Measurements from ENCODE around the gene ENC1.

Gene ENC1

DNA sequence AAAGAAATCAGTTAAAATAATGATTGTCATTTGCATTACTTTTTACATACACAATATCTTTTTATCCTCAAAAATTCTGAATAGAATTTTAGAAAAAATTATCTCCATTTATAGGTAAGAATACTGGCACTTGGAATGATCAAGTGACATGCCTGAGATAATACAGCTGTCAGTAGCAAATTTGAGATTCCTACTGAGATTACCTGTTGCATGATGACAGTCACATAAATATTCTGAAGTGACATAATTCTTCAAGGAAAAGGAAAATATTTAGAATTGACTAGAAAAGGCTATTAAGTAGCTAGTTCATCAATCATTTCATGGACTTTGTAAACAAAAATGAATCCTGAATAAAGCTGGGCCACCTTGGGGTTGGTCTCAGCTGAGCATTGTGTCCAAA, 15.2 kb upstream of the ENC1 start:
- no peak for DNase-seq

DNA sequence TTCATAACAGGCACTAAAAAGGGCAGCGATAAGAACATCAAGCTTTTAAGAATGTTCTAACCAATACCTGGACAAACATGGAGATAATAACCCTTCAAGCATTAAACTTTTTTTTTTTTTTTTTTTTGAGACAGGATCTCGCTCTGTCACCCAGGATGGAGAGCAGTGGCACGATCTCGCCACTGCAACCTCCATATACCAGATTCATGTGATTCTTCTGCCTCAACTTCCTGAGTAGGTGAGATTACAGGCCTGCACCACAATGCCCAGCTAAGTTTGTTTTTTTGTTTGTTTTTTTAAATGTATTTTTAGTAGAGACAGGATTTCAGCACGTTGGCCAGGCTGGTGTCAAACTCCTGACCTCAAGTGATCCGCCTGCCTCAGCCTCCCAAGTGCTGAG, 14.7 kb upstream of the ENC1 start:
- no peak for DNase-seq

GRCh38 chr5:74653991-74654390, 13.5 kb upstream of the ENC1 start:
- no peak for DNase-seq

DNA sequence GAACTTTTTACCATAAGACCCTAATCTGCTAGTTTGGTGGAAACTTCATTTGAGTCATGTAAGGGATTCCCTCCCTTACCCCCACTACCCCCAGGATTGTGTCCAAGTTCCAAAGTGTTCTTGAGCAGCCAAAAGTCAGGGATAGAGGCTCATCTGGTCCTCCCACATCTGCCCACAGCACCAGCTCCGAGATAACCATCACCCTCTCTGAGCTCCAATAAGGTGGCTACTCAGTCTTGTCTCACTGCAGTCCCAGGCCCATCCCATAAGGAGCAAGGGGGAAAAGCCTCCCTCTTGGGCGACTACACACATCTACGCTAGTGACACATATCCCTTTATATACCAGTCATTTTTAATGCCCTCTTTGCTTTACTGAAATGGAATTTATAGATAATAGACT, 12.0 kb upstream of the ENC1 start:
- DNase-seq, result no peak

DNA sequence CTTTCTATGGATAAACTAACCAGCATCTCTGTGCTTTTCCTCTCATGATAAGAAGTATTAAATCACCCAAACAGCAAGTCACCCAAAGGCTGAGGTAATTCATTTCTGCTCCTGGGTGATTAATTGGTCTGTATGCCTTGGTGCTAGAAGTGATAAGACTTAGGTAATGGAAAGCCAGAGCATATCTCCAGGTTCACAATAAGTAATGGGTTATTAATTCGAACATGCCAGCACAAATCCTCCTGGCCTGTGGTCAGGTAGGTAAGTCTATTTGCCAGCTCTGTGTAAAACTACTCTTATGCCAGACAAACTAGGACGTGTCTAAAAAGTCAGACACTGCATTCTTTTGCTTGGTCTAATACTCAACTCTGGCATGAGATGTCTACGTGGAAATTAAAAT, 11.2 kb upstream of the ENC1 start:
- no peak for DNase-seq

GRCh38 chr5:74649421-74649973, 9.0 kb upstream of the ENC1 start:
- no peak for DNase-seq

DNA sequence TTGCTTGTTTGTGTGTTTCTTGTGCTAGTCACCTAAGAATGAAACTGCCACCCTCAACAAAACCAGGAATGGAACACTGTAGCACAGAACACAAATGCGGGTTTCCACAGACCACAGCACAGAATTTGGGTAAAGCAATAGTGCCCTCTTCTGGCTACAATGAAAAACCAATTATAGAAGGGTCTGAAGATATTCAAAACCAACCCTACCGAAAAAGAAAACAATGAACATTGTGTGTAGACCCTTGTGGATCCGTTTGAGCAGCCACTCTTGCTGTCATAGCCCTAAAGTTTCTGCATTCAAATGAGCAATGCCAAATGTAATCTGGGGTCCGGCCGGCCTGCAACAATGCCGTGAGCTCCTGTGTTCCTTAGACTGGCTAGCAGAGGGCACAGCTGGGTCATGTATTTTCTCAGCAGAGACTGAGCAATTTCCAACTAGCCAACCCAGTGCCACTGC, 8.3 kb upstream of the ENC1 start:
- DNase-seq, result peak; percentile 61

DNA sequence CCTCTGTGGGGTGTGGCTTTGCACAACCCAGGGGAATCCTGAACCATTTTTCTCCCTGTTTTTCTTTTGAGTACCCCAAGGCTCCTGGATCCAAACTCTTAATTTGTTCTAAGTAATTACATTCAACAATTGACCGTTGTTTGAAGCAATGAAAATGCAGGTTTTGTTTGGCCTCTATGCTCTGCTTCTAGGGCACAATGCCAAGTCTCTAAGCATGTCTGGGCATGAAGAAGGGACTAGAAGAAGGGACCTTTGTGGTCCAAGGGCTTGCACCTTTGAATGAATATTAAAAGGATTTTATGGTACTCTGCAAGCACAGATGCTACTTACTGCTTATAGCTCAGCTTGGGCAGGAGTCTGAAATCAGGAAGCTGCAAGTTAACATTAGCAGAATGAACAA, 6.6 kb upstream of the ENC1 start:
- no peak for DNase-seq

DNA sequence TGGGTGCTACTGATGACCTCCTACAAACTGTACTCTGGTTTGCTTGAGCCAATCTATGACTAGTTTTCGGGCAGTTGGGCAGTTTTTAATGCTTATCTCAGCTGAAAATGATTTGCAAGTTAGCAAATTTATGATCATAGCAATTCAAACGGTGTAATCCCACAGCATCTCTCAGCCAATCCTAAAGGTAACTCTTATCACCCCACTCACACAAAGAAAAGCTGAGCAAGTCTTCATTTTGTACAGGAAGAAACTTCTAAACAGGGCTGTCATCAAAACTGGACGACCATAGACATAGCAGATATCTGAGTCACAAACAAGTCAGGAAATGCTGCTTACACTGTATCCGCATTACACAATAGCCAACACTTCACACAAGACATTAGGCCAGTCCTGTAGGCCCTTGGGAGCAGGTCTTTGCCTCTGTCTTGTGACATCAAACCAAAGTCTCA, 2.6 kb upstream of the ENC1 start:
- DNase-seq, result peak; percentile 91

DNA sequence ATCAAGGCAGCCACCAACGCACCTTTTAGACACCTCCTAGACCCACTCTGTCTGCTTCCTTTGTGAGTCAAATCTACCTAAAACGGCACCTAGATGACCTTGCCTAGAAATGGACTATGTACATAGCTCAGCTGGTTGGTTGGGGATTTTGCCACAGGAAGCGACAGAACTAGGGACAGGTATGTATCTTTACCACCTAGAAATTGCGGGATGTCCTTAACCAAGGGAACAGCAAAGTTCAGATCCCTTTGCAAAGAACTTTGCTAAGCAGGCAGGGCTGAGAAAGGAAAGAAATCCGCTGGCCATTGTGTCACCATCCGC, 2.0 kb upstream of the ENC1 start:
- DNase-seq, result no peak

GRCh38 chr5:74641735-74642542, 1.4 kb upstream of the ENC1 start:
- DNase-seq, result peak; percentile 83

- peak; percentile 47 for DNase-seq
Observed at GRCh38 chr5:74640954-74641734, 616 bp upstream of the ENC1 start.

GRCh38 chr5:74639807-74640449, 600 bp downstream of the ENC1 start:
- peak; percentile 54 for DNase-seq

DNA sequence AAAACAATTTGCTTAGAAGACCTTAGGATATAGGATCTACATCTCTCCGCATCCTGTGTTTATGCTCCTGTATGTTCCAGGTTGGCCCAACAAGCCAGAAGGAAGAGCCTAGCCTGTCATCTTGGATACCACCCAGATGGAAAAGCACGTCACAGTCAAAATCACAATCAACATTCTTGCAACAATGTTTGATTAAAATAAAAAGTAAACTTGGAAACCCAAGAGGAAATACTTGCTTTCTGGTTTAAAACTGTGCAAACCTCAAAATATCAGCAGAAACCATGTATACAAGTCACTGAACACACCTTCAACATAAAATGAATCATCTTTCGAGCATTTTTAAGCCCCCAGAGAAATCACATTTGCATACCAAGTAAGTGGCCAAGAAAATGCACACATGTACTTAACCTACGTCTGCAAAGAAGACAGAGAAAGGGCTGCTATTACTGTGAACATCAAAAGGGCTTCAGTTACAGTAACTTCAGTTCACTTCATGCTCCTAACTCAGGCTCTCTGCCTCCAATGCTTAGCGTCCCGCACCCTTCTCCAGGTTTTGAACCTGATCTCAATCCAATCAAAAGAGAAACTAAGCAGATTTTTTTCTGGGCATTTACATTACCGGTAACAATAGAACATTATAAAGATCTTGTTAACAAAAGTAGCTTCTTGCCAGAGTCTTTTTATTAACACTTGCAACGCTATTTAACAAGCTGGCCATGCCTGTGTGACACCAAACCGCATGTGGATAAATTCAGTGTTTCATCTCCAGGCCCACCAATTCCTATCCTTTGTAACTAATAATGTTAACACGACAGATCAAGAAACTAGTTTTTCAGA, 1.3 kb downstream of the ENC1 start:
- DNase-seq, result peak; percentile 23

DNA sequence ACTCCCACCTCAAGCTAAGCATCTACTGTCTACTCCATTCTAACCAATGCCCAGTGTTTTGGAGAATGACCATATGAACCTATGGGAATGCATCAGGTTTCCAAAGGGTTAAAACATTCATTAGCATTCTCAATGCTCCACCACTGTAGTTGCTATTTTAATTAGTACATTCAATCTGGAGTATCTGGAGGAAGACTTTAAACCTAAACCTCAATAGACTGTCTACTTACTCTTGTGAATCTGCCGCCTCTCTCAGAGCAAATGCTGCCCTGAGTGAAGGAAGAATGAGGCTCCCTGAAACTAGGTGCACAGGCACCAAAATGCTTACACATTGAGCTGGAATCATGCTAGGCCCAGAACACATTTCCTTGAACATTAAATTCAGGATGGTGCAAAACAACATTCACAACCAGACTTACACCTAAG, 2.0 kb downstream of the ENC1 start:
- DNase-seq, result no peak

DNA sequence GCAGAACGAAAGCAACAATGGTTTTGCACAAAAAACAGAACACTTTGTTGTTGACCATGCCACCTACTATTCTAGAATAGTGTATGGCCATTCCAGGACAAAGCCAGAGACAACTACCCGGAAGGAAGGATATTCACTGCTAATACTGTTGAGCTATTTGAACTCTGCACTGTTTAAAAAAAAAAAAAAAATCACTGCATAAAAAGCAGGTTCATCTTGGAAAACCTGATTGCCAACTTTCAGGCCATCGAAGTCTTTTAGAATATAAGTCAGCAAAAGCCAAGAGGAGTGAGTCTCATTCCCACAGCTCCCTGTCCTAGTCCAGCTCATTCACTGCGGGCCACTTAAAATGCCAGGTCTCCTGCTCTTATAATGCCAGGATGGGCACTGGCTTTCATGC, 4.0 kb downstream of the ENC1 start:
- no peak for DNase-seq

DNA sequence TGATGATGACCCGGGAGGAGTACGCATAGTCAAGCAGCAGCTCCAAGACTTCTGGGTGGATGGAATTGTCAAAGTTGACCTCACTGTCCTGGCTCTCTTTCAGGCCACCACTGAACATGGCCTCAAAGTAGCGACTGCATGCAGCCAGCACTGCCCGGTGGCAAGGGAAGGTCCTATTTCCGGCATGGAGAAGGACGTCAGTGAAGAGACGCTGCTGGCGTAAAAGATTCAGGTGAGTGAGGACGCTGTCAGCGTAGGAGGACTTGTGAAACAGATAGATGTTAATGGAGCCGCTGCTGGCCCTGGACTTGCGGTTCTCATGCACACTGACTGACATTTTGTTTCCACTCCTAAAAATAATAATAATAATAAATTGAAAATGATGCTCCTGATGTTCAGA, 4.4 kb downstream of the ENC1 start:
- no peak for DNase-seq

DNA sequence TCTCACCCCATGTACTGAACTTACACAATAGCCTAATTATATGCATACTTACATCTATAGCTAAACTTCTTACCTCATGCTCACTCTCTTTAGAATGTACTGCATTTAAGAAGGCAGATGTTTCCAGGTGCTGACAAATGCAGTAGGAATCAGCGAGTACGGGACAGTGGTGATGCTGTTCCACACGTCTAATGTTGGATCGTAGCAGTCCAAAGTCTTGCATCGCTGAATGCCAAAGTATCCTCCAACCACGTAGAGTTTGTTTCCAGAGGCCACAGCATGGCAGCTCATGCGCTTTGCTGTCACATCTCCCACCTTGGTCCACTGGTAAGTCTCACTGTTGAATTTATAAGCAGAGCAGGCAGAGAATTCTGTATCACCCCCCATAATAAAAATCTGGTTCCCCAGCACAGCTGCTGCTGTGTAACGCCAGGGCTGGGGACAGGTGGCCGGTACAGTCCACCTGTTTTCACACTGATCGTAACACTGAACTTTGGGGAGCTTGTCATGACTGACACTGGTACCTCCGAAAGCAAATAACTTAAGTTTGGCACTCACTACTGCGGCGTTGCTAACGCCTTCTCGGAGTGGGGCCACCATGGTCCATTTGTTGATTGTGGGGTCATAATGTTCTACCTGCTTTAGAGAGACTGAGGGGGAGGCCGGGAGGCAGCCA, 5.8 kb downstream of the ENC1 start:
- DNase-seq, result no peak

GRCh38 chr5:74633695-74634094, 6.8 kb downstream of the ENC1 start:
- DNase-seq, result no peak

DNA sequence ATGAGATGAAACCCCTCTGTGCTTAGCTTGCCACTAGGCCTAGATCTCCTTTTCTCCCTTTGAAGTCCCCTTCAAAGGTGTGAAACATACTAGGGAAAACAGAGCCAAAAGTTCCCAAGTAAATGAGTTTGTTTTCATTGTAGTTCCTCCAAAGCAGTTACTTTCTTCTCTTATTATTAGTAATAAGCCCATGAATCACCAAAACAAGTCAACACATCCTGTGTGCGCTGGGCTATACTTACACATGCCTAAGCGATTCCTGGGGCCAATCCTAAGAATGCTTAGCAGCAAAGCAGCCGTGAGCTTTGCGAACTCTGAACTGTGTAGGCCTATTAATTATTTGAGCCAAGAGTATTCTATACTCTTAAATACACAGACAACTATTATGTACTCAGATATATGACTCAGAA, 7.6 kb downstream of the ENC1 start:
- peak; percentile 56 for DNase-seq

- peak; percentile 86 for DNase-seq
Observed at GRCh38 chr5:74631081-74631953, 9.2 kb downstream of the ENC1 start.

Measured in inflammatory macrophage treated with lipopolysaccharide for 4 hours (primary cell).